Measurements from ENCODE around the gene MAOA.

DNA sequence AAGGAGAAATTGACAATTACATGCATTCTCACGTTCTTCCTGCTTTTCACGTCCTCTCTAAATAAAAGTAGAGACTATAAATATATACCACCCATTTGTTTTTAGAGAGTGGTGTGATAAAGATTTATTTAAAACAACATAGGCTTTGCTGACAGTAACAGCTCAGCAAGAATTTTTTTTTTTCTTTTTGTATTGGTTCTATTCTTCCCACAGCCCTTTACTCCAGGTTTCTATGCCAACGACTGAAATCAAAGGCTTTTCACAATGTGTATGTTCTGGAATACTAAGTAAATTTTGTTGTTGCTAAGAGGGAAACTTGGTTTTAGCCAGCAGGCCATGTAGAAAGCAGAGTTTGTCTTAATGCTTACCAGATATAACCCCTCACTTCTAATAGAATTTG is 43.4 kb downstream of the MAOA start:
- TF ChIP-seq, protein P1, sequence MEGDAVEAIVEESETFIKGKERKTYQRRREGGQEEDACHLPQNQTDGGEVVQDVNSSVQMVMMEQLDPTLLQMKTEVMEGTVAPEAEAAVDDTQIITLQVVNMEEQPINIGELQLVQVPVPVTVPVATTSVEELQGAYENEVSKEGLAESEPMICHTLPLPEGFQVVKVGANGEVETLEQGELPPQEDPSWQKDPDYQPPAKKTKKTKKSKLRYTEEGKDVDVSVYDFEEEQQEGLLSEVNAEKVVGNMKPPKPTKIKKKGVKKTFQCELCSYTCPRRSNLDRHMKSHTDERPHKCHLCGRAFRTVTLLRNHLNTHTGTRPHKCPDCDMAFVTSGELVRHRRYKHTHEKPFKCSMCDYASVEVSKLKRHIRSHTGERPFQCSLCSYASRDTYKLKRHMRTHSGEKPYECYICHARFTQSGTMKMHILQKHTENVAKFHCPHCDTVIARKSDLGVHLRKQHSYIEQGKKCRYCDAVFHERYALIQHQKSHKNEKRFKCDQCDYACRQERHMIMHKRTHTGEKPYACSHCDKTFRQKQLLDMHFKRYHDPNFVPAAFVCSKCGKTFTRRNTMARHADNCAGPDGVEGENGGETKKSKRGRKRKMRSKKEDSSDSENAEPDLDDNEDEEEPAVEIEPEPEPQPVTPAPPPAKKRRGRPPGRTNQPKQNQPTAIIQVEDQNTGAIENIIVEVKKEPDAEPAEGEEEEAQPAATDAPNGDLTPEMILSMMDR (conservative IDR thresholded peaks at IDR 0.05; ENCODE audit: low read length): no peak
- TF ChIP-seq EZH2phosphoT487 (IDR thresholded peaks at IDR 0.05; ENCODE audit: borderline replicate concordance): no peak

Measured in Loucy (cell line).